HEK293T (cell line): ENCODE data around the gene CCDC127.
"Not testable (repeated sequence)": the region's sequence is repeated elsewhere in the genome, so short reads cannot be mapped to it uniquely, and the experiment has no call there.

Experiments used
- ARNT ChIP-seq: fragments of 450-650 bp; IDR thresholded peaks from 2 replicates; pipeline ENCODE4 v1.6.1; 2017; ENCODE audit warnings: mild to moderate bottlenecking
- FOXK2 ChIP-seq: fragments of 450-650 bp; IDR thresholded peaks from 2 replicates; pipeline ENCODE4 v1.6.1; 2016; ENCODE audit warnings: mild to moderate bottlenecking
- FOXM1 ChIP-seq: fragments of 450-650 bp; IDR thresholded peaks from 2 replicates; pipeline ENCODE4 v1.6.1; 2017; ENCODE audit warnings: mild to moderate bottlenecking, borderline replicate concordance
- PKNOX1 ChIP-seq: fragments of 450-650 bp; IDR thresholded peaks from 2 replicates; pipeline ENCODE4 v1.6.1; 2016
- SP1 ChIP-seq: fragments of 450-650 bp; IDR thresholded peaks from 2 replicates; pipeline ENCODE4 v1.6.1; 2017
- TARDBP ChIP-seq: fragments of 450-650 bp; IDR thresholded peaks from 2 replicates; pipeline ENCODE4 v1.6.1; 2016

DNA sequence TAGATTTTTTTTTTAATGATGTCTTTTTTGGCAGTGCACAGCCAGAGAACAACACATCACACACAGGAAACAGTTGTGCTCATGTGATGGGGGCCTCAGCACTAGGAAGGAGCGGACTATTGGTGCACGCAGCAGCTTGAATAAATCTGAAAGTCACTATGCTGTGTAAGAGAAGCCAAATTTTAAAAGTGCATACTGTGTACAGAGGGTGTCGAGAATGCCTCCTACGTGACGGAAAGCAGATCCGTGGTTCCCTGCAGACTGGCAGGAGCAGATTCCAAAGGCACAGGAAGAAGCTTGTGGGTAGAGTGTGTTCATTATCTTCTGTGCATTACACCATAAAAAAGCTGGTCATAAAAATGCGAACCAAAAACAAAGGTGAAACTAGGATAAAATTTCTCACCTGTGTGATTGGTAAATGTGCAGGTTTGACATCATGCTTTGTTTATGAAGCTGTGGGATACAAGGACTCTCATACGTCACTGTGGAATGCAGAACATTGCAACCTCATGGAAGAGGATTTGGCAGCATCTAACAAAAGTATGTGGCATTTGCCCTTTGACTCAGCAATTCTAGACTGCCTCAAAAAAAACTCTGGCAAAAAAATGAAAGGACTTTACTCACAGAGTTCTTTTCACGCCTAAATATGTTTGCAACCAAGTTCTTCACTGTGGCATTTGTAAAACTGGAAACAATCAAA is 45.5 kb upstream of the CCDC127 start:
- not testable (repeated sequence) for TF ChIP-seq TARDBP, SP1, PKNOX1, FOXM1, ARNT, FOXK2
